Activated T-helper 17 cell treated with anti-CD3 and anti-CD28 coated beads, Interleukin-2, amount 50 U/mL, for 72 hours (primary cell): ENCODE results near the gene IGFLR1. TPM values are rescaled to one million over a fixed set of nuclear protein-coding genes. Genes with fewer than 3 reads are reported as not detected.

Experiments
- ATAC-seq: fragments of 150-1000 bp; cut with Tn5 transposase; replicated peaks from 2 replicates; pipeline ENCODE4 v1.10.0; 2021; ENCODE audit warnings: mild to moderate bottlenecking, moderate library complexity
- H3K27ac Mint-ChIP-seq: one replicate; pipeline ENCODE4 v1.8.0; 2022; ENCODE audit warnings: mixed read lengths
- H3K27me3 Mint-ChIP-seq: one replicate; pipeline ENCODE4 v1.8.0; 2022; ENCODE audit warnings: mixed read lengths
- H3K36me3 Mint-ChIP-seq: one replicate; pipeline ENCODE4 v1.8.0; 2022; ENCODE audit warnings: low read depth, mild to moderate bottlenecking, mixed read lengths
- H3K4me1 Mint-ChIP-seq: one replicate; pipeline ENCODE4 v1.8.0; 2022; ENCODE audit warnings: mixed read lengths
- H3K4me3 Mint-ChIP-seq: one replicate; pipeline ENCODE4 v1.8.0; 2022; ENCODE audit warnings: mild to moderate bottlenecking, mixed read lengths
- H3K9me3 Mint-ChIP-seq: one replicate; pipeline ENCODE4 v1.8.0; 2022; ENCODE audit warnings: mixed read lengths
- total RNA-seq, 2 donors: library from RNA; stranded (reverse); gene quantifications; one replicate each; pipeline ENCODE4 v1.2.3, GENCODE V29; 2022

The IGFLR1 gene
- total RNA-seq, 2 donors from 2014 or later = 42.3 to 153 TPM

GRCh38 chr19:35741203-35741515 is 1.1 kb downstream of the IGFLR1 start:
- Mint-ChIP-seq H3K27ac (peak overlapping the region; percentile 99), H3K4me1 (peaks cover 23% of the 10 kb centered on the region), H3K4me3 (peak overlapping the region; percentile 95), H3K9me3 (no peaks in the 10 kb centered on the region), H3K36me3 (peaks cover 69% of the 10 kb centered on the region), H3K27me3 (no peaks in the 10 kb centered on the region)
- no peak for ATAC-seq

GRCh38 chr19:35740423-35741202 is 1.6 kb downstream of the IGFLR1 start:
- Mint-ChIP-seq H3K27ac (peak overlapping the region; percentile 99), H3K36me3 (peaks cover 75% of the 10 kb centered on the region), H3K27me3 (no peaks in the 10 kb centered on the region), H3K9me3 (no peaks in the 10 kb centered on the region), H3K4me3 (peak overlapping the region; percentile 95), H3K4me1 (peaks cover 24% of the 10 kb centered on the region)
- ATAC-seq = peak; percentile 75

DNA sequence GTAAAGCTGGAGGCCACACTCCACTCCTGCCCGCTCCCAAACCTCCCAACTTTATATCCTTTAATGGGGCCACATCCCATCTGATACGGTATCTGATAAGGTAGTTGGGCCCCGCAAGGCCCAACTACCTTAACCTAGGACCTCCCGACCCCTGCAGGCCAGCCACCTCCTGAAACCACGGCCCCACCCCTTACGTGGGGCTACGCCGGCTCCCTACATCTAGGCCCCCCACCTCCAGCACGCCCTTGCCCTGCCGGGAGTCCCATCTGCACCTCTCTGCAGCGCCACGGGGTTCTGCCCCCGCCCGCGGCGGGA is 2.2 kb downstream of the IGFLR1 start:
- Mint-ChIP-seq H3K4me3 (peak overlapping the region; percentile 95), H3K27ac (no peak overlapping the region), H3K4me1 (peaks cover 27% of the 10 kb centered on the region), H3K9me3 (no peaks in the 10 kb centered on the region), H3K36me3 (peaks cover 75% of the 10 kb centered on the region), H3K27me3 (no peaks in the 10 kb centered on the region)
- peak; percentile 12 for ATAC-seq

GRCh38 chr19:35739275-35740107 is 2.8 kb downstream of the IGFLR1 start:
- H3K4me1 Mint-ChIP-seq = peaks cover 31% of the 10 kb centered on the region
- no peaks in the 10 kb centered on the region for H3K27me3 Mint-ChIP-seq
- no peaks in the 10 kb centered on the region for H3K9me3 Mint-ChIP-seq
- peak overlapping the region; percentile 5 for H3K27ac Mint-ChIP-seq
- no peak for ATAC-seq
- peak overlapping the region; percentile 95 for H3K4me3 Mint-ChIP-seq
- peaks cover 77% of the 10 kb centered on the region for H3K36me3 Mint-ChIP-seq

DNA sequence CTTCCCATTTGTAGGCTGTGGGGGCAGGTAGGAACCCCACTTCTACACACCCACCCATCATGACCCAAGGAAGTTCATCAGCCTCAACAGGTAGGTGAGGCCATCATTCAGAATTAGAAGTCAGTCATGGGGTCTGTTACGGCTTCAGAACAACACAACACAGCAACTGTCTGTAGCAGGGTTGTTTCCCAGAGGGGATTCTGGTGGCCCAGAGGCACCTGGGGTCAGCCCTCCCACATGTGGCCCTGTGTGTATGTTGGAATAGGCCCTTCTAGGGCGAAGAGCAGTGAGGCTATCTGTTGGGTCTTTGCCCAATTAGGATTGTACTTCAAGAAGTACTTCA is 3.4 kb downstream of the IGFLR1 start:
- Mint-ChIP-seq H3K4me1 (peaks cover 33% of the 10 kb centered on the region), H3K36me3 (peaks cover 84% of the 10 kb centered on the region), H3K4me3 (peak overlapping the region; percentile 95), H3K27me3 (no peaks in the 10 kb centered on the region), H3K27ac (no peak overlapping the region), H3K9me3 (no peaks in the 10 kb centered on the region)
- ATAC-seq = no peak

DNA sequence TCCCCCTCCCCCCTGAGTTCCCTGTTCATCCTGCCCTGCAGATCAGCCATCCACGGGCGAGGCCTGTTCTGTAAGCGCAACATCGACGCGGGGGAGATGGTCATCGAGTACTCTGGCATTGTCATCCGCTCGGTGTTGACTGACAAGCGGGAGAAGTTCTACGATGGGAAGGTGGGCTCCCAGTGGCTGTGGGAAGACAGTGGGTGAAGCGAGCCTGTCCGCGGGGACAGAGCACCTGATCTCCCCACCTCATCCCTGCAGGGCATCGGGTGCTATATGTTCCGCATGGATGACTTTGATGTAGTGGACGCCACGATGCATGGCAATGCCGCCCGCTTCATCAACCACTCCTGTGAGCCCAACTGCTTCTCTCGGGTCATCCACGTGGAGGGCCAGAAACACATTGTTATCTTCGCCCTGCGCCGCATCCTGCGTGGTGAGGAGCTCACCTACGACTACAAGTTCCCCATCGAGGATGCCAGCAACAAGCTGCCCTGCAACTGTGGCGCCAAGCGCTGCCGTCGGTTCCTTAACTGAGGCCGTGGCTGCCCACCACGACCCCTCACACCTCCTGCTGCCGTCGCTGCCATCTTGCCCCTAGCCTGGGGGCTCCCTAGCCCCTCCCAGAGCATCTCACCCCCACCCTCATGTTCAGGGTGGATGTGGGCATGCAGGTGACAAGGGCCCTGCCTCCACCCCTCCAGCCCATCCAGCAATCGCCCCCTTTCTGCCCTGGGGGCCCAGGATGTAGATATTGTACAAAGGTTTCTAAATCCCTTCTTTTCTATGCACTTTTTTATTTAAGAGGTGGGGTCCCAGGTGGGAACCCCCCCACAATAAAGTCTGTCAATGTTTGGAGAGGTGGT is 4.0 kb downstream of the IGFLR1 start:
- no peaks in the 10 kb centered on the region for H3K9me3 Mint-ChIP-seq
- peaks cover 89% of the 10 kb centered on the region for H3K36me3 Mint-ChIP-seq
- H3K4me3 Mint-ChIP-seq = peak overlapping the region; percentile 95
- no peak overlapping the region for H3K27ac Mint-ChIP-seq
- H3K27me3 Mint-ChIP-seq = no peaks in the 10 kb centered on the region
- ATAC-seq = no peak
- peaks cover 34% of the 10 kb centered on the region for H3K4me1 Mint-ChIP-seq

DNA sequence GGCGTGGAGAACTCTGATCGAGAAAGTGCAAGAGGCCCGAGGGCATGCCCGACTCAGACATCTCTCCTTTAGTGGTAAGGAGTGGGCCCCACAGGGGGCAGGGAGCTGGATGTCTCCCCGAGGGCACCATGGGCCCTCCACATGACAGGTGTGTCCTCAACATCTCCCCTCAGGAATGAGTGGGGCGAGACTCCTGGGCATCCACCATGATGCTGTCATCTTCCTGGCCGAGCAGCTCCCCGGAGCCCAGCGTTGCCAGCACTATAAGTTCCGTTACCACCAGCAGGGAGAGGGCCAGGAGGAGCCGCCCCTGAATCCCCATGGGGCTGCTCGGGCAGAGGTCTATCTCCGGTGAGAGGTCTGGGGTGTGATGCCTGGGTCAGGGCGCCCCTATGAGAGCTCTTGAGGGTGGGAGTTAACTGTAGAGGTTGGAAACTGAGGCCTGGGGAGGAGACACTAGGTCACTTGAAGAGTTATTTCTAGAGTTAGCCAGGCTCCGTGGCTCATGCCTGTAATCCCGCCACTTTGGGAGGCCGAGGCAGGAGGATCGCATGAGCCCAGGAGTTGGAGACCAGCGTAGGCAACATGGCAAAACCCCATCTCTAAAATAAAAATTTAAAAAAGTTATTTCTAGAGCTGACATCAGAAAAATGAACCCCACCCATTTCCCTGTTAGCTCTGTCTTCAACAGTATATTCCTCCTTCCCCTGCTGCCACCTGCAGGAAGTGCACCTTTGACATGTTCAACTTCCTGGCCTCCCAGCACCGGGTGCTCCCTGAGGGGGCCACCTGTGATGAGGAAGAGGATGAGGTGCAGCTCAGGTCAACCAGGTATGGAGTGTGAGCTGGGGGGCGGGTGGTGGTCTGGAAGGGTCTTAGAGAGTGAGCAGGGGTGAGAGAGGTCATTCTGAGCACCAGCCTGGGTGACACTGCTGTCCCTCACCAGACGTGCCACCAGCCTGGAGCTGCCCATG is 5.1 kb downstream of the IGFLR1 start:
- H3K27me3 Mint-ChIP-seq = no peaks in the 10 kb centered on the region
- peaks cover 82% of the 10 kb centered on the region for H3K36me3 Mint-ChIP-seq
- no peak overlapping the region for H3K4me3 Mint-ChIP-seq
- no peak for ATAC-seq
- H3K27ac Mint-ChIP-seq = peak overlapping the region; percentile 68
- peaks cover 29% of the 10 kb centered on the region for H3K4me1 Mint-ChIP-seq
- H3K9me3 Mint-ChIP-seq = no peaks in the 10 kb centered on the region

- H3K27ac Mint-ChIP-seq = peak overlapping the region; percentile 80
- no peak for ATAC-seq
- H3K9me3 Mint-ChIP-seq = no peaks in the 10 kb centered on the region
- H3K36me3 Mint-ChIP-seq = peaks cover 86% of the 10 kb centered on the region
- no peaks in the 10 kb centered on the region for H3K27me3 Mint-ChIP-seq
- H3K4me1 Mint-ChIP-seq = peaks cover 31% of the 10 kb centered on the region
- no peak overlapping the region for H3K4me3 Mint-ChIP-seq
Observed at GRCh38 chr19:35734889-35735288, 7.4 kb downstream of the IGFLR1 start.

DNA sequence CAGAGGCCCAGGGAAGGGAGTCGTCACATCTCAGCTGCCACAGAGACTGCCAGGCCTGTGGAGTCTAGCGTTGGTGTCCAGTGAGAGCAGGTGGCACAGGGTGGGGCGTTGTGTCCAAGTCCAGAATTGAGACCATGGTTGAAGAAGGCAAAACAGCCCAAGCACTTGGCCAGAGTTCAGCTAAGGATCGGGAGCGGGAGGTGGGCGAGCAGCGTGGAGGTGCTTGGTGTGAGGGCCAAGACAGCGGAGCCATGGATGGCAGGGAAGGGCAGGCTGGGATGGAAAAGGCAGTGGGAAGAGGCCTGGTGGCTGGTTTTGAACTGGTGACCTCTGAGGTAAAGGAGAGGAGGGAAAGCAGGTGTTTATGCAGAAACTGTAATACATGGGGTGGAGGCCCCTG is 8.0 kb downstream of the IGFLR1 start:
- no peak for ATAC-seq
- Mint-ChIP-seq H3K27me3 (no peaks in the 10 kb centered on the region), H3K4me1 (peaks cover 31% of the 10 kb centered on the region), H3K36me3 (peaks cover 88% of the 10 kb centered on the region), H3K9me3 (no peaks in the 10 kb centered on the region), H3K4me3 (no peak overlapping the region), H3K27ac (peak overlapping the region; percentile 80)

GRCh38 chr19:35733180-35734125 is 8.8 kb downstream of the IGFLR1 start:
- H3K36me3 Mint-ChIP-seq = peaks cover 88% of the 10 kb centered on the region
- ATAC-seq = no peak
- H3K4me1 Mint-ChIP-seq = peaks cover 31% of the 10 kb centered on the region
- H3K27me3 Mint-ChIP-seq = no peaks in the 10 kb centered on the region
- H3K4me3 Mint-ChIP-seq = no peak overlapping the region
- peak overlapping the region; percentile 80 for H3K27ac Mint-ChIP-seq
- no peaks in the 10 kb centered on the region for H3K9me3 Mint-ChIP-seq

DNA sequence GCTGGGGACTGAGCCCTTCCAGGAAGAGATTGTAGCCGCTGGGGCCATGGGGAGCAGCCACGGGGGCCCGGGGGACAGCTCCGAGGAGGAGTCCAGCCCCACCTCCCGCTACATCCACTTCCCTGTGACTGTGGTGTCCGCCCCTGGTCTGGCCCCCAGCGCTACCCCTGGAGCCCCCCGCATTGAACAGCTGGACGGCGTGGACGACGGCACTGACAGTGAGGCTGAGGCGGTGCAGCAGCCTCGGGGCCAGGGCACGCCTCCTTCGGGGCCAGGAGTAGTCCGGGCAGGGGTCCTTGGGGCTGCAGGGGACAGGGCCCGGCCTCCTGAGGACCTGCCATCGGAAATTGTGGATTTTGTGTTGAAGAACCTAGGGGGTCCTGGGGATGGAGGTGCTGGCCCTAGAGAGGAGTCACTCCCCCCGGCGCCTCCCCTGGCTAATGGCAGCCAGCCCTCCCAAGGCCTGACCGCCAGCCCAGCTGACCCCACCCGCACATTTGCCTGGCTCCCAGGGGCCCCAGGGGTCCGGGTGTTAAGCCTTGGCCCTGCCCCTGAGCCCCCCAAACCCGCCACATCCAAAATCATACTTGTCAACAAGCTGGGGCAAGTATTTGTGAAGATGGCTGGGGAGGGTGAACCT is 9.6 kb downstream of the IGFLR1 start:
- Mint-ChIP-seq H3K4me3 (no peak overlapping the region), H3K9me3 (no peaks in the 10 kb centered on the region), H3K27ac (no peak overlapping the region), H3K4me1 (peaks cover 31% of the 10 kb centered on the region), H3K36me3 (peaks cover 88% of the 10 kb centered on the region), H3K27me3 (no peaks in the 10 kb centered on the region)
- no peak for ATAC-seq

- Mint-ChIP-seq H3K27me3 (no peaks in the 10 kb centered on the region), H3K27ac (no peak overlapping the region), H3K36me3 (peaks cover 88% of the 10 kb centered on the region), H3K9me3 (no peaks in the 10 kb centered on the region), H3K4me1 (peaks cover 26% of the 10 kb centered on the region), H3K4me3 (no peak overlapping the region)
- no peak for ATAC-seq
Observed at GRCh38 chr19:35731779-35732405, 10.4 kb downstream of the IGFLR1 start.
